Lower leg skin (tissue), 3 donors: ENCODE measurements around the gene LRP5.

ENCODE experiments used
- CTCF ChIP-seq, 3 donors: fragments of 450-650 bp; IDR thresholded peaks; one replicate each; pipeline ENCODE4 v1.5.1; 2016; ENCODE audit warnings: antibody characterized with exemption in 3 of 3, mild to moderate bottlenecking in 3 of 3, moderate library complexity in 2 of 3
- POLR2A ChIP-seq, 2 donors: fragments of 450-650 bp; IDR thresholded peaks; one replicate each; pipeline ENCODE4 v1.6.1; 2016 to 2017; ENCODE audit warnings: antibody characterized with exemption in 2 of 2, mild to moderate bottlenecking in 1 of 2, moderate library complexity in 1 of 2

GRCh38 chr11:68289456-68289855, 22.9 kb upstream of the LRP5 start:
- TF ChIP-seq CTCF (IDR thresholded peaks at IDR 0.05) (no peak), POLR2A (IDR thresholded peaks at IDR 0.05) (no peak)
